ENCODE data around the gene COMTD1.

COMTD1 gene

GRCh38 chr10:75228278-75228677 lies 7.5 kb downstream of the COMTD1 start:
- Histone ChIP-seq H3K4me1 (ENCODE audit: insufficient read depth, low read length, severe bottlenecking) (peaks cover 30% of the 10 kb centered on the region), H3K27ac (ENCODE audit: low read depth, low read length, poor library complexity, severe bottlenecking) (no peak overlapping the region), H3K4me2 (ENCODE audit: low read length) (no peak overlapping the region), H4K20me1 (ENCODE audit: insufficient read depth, low read length) (no peaks in the 10 kb centered on the region), H3K9me2 (ENCODE audit: low read depth, low read length) (no peaks in the 10 kb centered on the region), H3K4me3 (ENCODE audit: low read depth, low read length, poor library complexity, severe bottlenecking) (no peak overlapping the region), H3K79me2 (ENCODE audit: insufficient read depth, low read length) (peaks cover 27% of the 10 kb centered on the region), H3K9me3 (ENCODE audit: low read length) (no peaks in the 10 kb centered on the region), H3F3A (ENCODE audit: insufficient read depth, low read length) (0 out of 2 replicates have a peak, but pooled peaks cover 10% of the 10 kb centered on the region), H3K9ac (ENCODE audit: low read length) (no peak overlapping the region), H2AFZ (ENCODE audit: low read length) (no peak overlapping the region), H3K36me3 (ENCODE audit: insufficient read depth, low read length) (peaks cover 95% of the 10 kb centered on the region), H3K27me3 (ENCODE audit: insufficient read depth, low read length) (no peaks in the 10 kb centered on the region)
- TF ChIP-seq CTCF (IDR thresholded peaks at IDR 0.05; ENCODE audit: low read length) (no peak), EZH2 (IDR thresholded peaks at IDR 0.05; ENCODE audit: borderline replicate concordance, low read length) (no peak)

GRCh38 chr10:75226656-75227055 lies 9.1 kb downstream of the COMTD1 start:
- TF ChIP-seq CTCF (IDR thresholded peaks at IDR 0.05; ENCODE audit: low read length), result no peak
- no peak for TF ChIP-seq EZH2 (IDR thresholded peaks at IDR 0.05; ENCODE audit: borderline replicate concordance, low read length)
- Histone ChIP-seq H3F3A (ENCODE audit: insufficient read depth, low read length) (0 out of 2 replicates have a peak, but pooled peaks cover 10% of the 10 kb centered on the region), H3K27me3 (ENCODE audit: insufficient read depth, low read length) (no peaks in the 10 kb centered on the region), H3K36me3 (ENCODE audit: insufficient read depth, low read length) (peaks cover 95% of the 10 kb centered on the region), H3K4me3 (ENCODE audit: low read depth, low read length, poor library complexity, severe bottlenecking) (no peak overlapping the region), H3K27ac (ENCODE audit: low read depth, low read length, poor library complexity, severe bottlenecking) (no peak overlapping the region), H3K9ac (ENCODE audit: low read length) (no peak overlapping the region), H3K9me2 (ENCODE audit: low read depth, low read length) (no peaks in the 10 kb centered on the region), H2AFZ (ENCODE audit: low read length) (no peak overlapping the region), H3K79me2 (ENCODE audit: insufficient read depth, low read length) (peaks cover 27% of the 10 kb centered on the region), H3K9me3 (ENCODE audit: low read length) (no peaks in the 10 kb centered on the region), H3K4me1 (ENCODE audit: insufficient read depth, low read length, severe bottlenecking) (peaks cover 25% of the 10 kb centered on the region), H3K4me2 (ENCODE audit: low read length) (no peak overlapping the region), H4K20me1 (ENCODE audit: insufficient read depth, low read length) (no peaks in the 10 kb centered on the region)

- no peaks in the 10 kb centered on the region for H3K9me3 ChIP-seq (ENCODE audit: low read length)
- H3K4me2 ChIP-seq (ENCODE audit: low read length), result no peak overlapping the region
- no peak overlapping the region for H3K9ac ChIP-seq (ENCODE audit: low read length)
- no peak overlapping the region for H2AFZ ChIP-seq (ENCODE audit: low read length)
- peaks cover 27% of the 10 kb centered on the region for H3K79me2 ChIP-seq (ENCODE audit: insufficient read depth, low read length)
- no peak overlapping the region for H3K27ac ChIP-seq (ENCODE audit: low read depth, low read length, poor library complexity, severe bottlenecking)
- H4K20me1 ChIP-seq (ENCODE audit: insufficient read depth, low read length), result no peaks in the 10 kb centered on the region
- H3K4me1 ChIP-seq (ENCODE audit: insufficient read depth, low read length, severe bottlenecking), result peaks cover 25% of the 10 kb centered on the region
- no peak overlapping the region for H3K4me3 ChIP-seq (ENCODE audit: low read depth, low read length, poor library complexity, severe bottlenecking)
- 0 out of 2 replicates have a peak, but pooled peaks cover 10% of the 10 kb centered on the region for H3F3A ChIP-seq (ENCODE audit: insufficient read depth, low read length)
- H3K36me3 ChIP-seq (ENCODE audit: insufficient read depth, low read length), result peaks cover 95% of the 10 kb centered on the region
- no peak for TF ChIP-seq CTCF (IDR thresholded peaks at IDR 0.05; ENCODE audit: low read length)
- TF ChIP-seq EZH2 (IDR thresholded peaks at IDR 0.05; ENCODE audit: borderline replicate concordance, low read length), result no peak
- H3K27me3 ChIP-seq (ENCODE audit: insufficient read depth, low read length), result no peaks in the 10 kb centered on the region
- H3K9me2 ChIP-seq (ENCODE audit: low read depth, low read length), result no peaks in the 10 kb centered on the region
Measured at GRCh38 chr10:75226095-75226494, 9.7 kb downstream of the COMTD1 start.
